ENCODE measurements around the gene CISD1. TPM values are rescaled to one million over a fixed set of nuclear protein-coding genes. Genes with fewer than 3 reads are reported as not detected.

CISD1 gene
- polyA plus RNA-seq, 1 donor from 2014 or later = 86.3 TPM

DNA sequence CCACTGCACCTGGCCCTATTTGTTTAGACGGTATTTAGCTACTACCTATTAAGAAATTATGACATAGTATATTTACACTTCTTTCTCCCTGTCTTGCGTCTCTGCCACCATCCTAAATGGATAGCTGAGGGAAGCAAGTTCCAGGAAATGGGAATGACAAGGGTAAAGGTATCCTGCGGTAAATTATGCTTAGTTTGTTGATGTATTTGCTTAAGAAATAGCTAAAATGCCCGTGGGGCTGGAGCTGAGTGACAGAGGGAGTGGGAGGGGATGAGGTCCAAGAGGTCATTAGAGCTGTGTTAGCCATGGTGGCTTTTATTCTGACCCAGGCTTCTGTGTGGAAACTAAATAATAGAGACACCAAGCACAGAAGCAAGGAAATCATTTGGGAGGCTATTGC lies 36.9 kb downstream of the CISD1 start:
- Histone ChIP-seq H3K9me2 (ENCODE audit: insufficient read depth, low read length) (no peaks in the 10 kb centered on the region), H3K27me3 (ENCODE audit: insufficient read depth, low read depth, low read length) (no peaks in the 10 kb centered on the region), H3K4me2 (ENCODE audit: low read length) (no peak overlapping the region), H4K20me1 (ENCODE audit: insufficient read depth) (no peaks in the 10 kb centered on the region), H2AFZ (ENCODE audit: low read depth, low read length) (no peak overlapping the region), H3K9ac (ENCODE audit: low read length) (no peak overlapping the region), H3K27ac (ENCODE audit: low read length) (no peak overlapping the region), H3F3A (ENCODE audit: insufficient read depth, low read length, poor library complexity, severe bottlenecking) (no peaks in the 10 kb centered on the region), H3K79me2 (replicated peaks; ENCODE audit: insufficient read depth, low read length) (no peaks in the 10 kb centered on the region), H3K4me3 (ENCODE audit: low read length) (no peak overlapping the region), H3K9me3 (ENCODE audit: low read length) (no peaks in the 10 kb centered on the region), H3K36me3 (ENCODE audit: insufficient read depth, low read length) (no peaks in the 10 kb centered on the region)
- TF ChIP-seq EP300 (conservative IDR thresholded peaks at IDR 0.05; ENCODE audit: poor library complexity, severe bottlenecking) (no peak), MXI1 (conservative IDR thresholded peaks at IDR 0.05; ENCODE audit: poor library complexity, severe bottlenecking) (no peak), TAF1 (IDR thresholded peaks at IDR 0.05; ENCODE audit: low read depth) (no peak), EZH2 (IDR thresholded peaks at IDR 0.05; ENCODE audit: borderline replicate concordance, insufficient read depth, low read length, poor library complexity, severe bottlenecking) (no peak), POLR2AphosphoS5 (IDR thresholded peaks at IDR 0.05) (no peak), RAD21 (conservative IDR thresholded peaks at IDR 0.05) (no peak), REST (IDR thresholded peaks at IDR 0.05; ENCODE audit: borderline replicate concordance) (no peak), SMC3 (conservative IDR thresholded peaks at IDR 0.05; ENCODE audit: poor library complexity) (no peak)
- TF ChIP-seq, protein P1, sequence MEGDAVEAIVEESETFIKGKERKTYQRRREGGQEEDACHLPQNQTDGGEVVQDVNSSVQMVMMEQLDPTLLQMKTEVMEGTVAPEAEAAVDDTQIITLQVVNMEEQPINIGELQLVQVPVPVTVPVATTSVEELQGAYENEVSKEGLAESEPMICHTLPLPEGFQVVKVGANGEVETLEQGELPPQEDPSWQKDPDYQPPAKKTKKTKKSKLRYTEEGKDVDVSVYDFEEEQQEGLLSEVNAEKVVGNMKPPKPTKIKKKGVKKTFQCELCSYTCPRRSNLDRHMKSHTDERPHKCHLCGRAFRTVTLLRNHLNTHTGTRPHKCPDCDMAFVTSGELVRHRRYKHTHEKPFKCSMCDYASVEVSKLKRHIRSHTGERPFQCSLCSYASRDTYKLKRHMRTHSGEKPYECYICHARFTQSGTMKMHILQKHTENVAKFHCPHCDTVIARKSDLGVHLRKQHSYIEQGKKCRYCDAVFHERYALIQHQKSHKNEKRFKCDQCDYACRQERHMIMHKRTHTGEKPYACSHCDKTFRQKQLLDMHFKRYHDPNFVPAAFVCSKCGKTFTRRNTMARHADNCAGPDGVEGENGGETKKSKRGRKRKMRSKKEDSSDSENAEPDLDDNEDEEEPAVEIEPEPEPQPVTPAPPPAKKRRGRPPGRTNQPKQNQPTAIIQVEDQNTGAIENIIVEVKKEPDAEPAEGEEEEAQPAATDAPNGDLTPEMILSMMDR (IDR thresholded peaks at IDR 0.05; ENCODE audit: poor library complexity, severe bottlenecking) = no peak

DNA sequence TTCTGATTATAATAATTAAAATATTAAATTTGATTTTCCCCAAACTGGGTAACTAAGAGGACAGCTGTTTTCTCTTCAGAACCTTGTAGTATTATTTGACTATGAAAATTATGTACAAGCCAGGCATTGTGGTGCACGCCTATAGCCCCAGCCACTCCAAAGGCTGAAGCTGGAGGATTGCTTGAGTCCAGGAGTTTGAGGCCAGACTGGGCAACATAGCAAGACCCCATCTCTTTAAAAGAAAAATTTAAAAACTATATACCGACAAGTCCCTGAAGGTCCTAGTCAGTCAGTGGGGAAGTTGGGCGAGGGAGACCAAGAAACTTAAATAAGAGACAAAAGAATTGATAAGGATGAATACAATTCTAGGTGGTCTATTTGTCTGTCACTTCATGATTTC lies 38.7 kb downstream of the CISD1 start:
- no peak overlapping the region for H2AFZ ChIP-seq (ENCODE audit: low read depth, low read length)
- H3K9me3 ChIP-seq (ENCODE audit: low read length) = no peaks in the 10 kb centered on the region
- H3F3A ChIP-seq (ENCODE audit: insufficient read depth, low read length, poor library complexity, severe bottlenecking) = no peaks in the 10 kb centered on the region
- H3K27ac ChIP-seq (ENCODE audit: low read length) = no peak overlapping the region
- H3K27me3 ChIP-seq (ENCODE audit: insufficient read depth, low read depth, low read length) = no peaks in the 10 kb centered on the region
- no peak overlapping the region for H3K4me3 ChIP-seq (ENCODE audit: low read length)
- no peaks in the 10 kb centered on the region for H3K79me2 ChIP-seq (replicated peaks; ENCODE audit: insufficient read depth, low read length)
- H3K36me3 ChIP-seq (ENCODE audit: insufficient read depth, low read length) = no peaks in the 10 kb centered on the region
- TF ChIP-seq RAD21 (conservative IDR thresholded peaks at IDR 0.05) (no peak), POLR2AphosphoS5 (IDR thresholded peaks at IDR 0.05) (no peak), REST (IDR thresholded peaks at IDR 0.05; ENCODE audit: borderline replicate concordance) (no peak), EZH2 (IDR thresholded peaks at IDR 0.05; ENCODE audit: borderline replicate concordance, insufficient read depth, low read length, poor library complexity, severe bottlenecking) (no peak), MXI1 (conservative IDR thresholded peaks at IDR 0.05; ENCODE audit: poor library complexity, severe bottlenecking) (no peak), SMC3 (conservative IDR thresholded peaks at IDR 0.05; ENCODE audit: poor library complexity) (no peak), TAF1 (IDR thresholded peaks at IDR 0.05; ENCODE audit: low read depth) (no peak), EP300 (conservative IDR thresholded peaks at IDR 0.05; ENCODE audit: poor library complexity, severe bottlenecking) (no peak)
- TF ChIP-seq, protein P1 (IDR thresholded peaks at IDR 0.05; ENCODE audit: poor library complexity, severe bottlenecking) = no peak
- H3K9ac ChIP-seq (ENCODE audit: low read length) = no peak overlapping the region
- no peak overlapping the region for H3K4me2 ChIP-seq (ENCODE audit: low read length)
- no peaks in the 10 kb centered on the region for H4K20me1 ChIP-seq (ENCODE audit: insufficient read depth)
- H3K9me2 ChIP-seq (ENCODE audit: insufficient read depth, low read length) = no peaks in the 10 kb centered on the region

Measured in neural cell (in vitro differentiated cells).